DMS79 (cell line): ENCODE results near the gene PC.

Experiments used
- DNase-seq: peaks from one replicate; lab custom pipeline; 2025; lab: John Stamatoyannopoulos, UW

The PC gene

GRCh38 chr11:66867425-66868040, 90.7 kb downstream of the PC start:
- DNase-seq: no peak

GRCh38 chr11:66866511-66866986, 91.6 kb downstream of the PC start:
- peak; percentile 62 for DNase-seq

- peak; percentile 25 for DNase-seq
These were observed 92.2 kb downstream of the PC start for GRCh38 chr11:66866007-66866406.

- peak; percentile 59 for DNase-seq
These were observed 93.1 kb downstream of the PC start for GRCh38 chr11:66864924-66865697.

GRCh38 chr11:66864172-66864901, 93.8 kb downstream of the PC start:
- peak; percentile 36 for DNase-seq

- peak; percentile 14 for DNase-seq
These were observed 94.6 kb downstream of the PC start for GRCh38 chr11:66863428-66864125.

- no peak for DNase-seq
These were observed 95.6 kb downstream of the PC start for GRCh38 chr11:66862559-66863037.

- no peak for DNase-seq
These were observed 96.2 kb downstream of the PC start for GRCh38 chr11:66861774-66862558.

GRCh38 chr11:66861038-66861773, 97.0 kb downstream of the PC start:
- no peak for DNase-seq

- no peak for DNase-seq
These were observed 97.7 kb downstream of the PC start for GRCh38 chr11:66860449-66860831.

GRCh38 chr11:66859686-66860448, 98.3 kb downstream of the PC start:
- DNase-seq: no peak

- no peak for DNase-seq
These were observed 99.1 kb downstream of the PC start for GRCh38 chr11:66858939-66859685.

- no peak for DNase-seq
These were observed 99.8 kb downstream of the PC start for GRCh38 chr11:66858186-66858938.

- DNase-seq: no peak
These were observed 100.3 kb downstream of the PC start for GRCh38 chr11:66857927-66858185.

- DNase-seq: no peak
These were observed 100.8 kb downstream of the PC start for GRCh38 chr11:66857234-66857926.

- no peak for DNase-seq
These were observed 101.5 kb downstream of the PC start, which contains the start of gene LRFN4 for GRCh38 chr11:66856496-66857233. TSS of gene LRFN4 (plus strand) at chr11:66857064. CDS start at chr11:66857745, 681 bp downstream.
